ENCODE results near the gene P3H1. TPM values are rescaled to one million over a fixed set of nuclear protein-coding genes. Genes with fewer than 3 reads are reported as not detected.
"Not testable (repeated sequence)": the region's sequence is repeated elsewhere in the genome, so short reads cannot be mapped to it uniquely, and the experiment has no call there.

The P3H1 gene
- total and polyA plus RNA-seq, 7 donors = 2.9 to 8.5 (median 5.7) TPM

GRCh38 chr1:42713293-42713692 lies 53.5 kb downstream of the P3H1 start:
- DNase-seq (no peak), ATAC-seq (no peak)
- H3K36me3 ChIP-seq (ENCODE audit: insufficient read depth in 1 of 2, low read depth in 1 of 2) = peaks cover 6 to 19% of the 10 kb centered on the region in 2 donors
- no peak overlapping the region for H3K27ac ChIP-seq
- no peak overlapping the region for H3K4me3 ChIP-seq
- H3K9me3 ChIP-seq = peaks cover 18% of the 10 kb centered on the region
- no peaks in the 10 kb centered on the region for H3K27me3 ChIP-seq (ENCODE audit: insufficient read depth in 3 of 3, low read length in 2 of 3)
- no peak for TF ChIP-seq CTCF (IDR thresholded peaks at IDR 0.05)
- intact Hi-C loops (cut with DNase I) = no loop called here
- H3K4me1 ChIP-seq = no peaks in the 10 kb centered on the region

- DNase-seq; ATAC-seq; intact Hi-C loops (cut with DNase I); H3K4me3 ChIP-seq; H3K4me1 ChIP-seq; H3K27me3 ChIP-seq (ENCODE audit: insufficient read depth in 3 of 3, low read length in 2 of 3); H3K27ac ChIP-seq: not testable (repeated sequence)
- peaks cover 6 to 19% of the 10 kb centered on the region in 2 donors for H3K36me3 ChIP-seq (ENCODE audit: insufficient read depth in 1 of 2, low read depth in 1 of 2)
- H3K9me3 ChIP-seq = peaks cover 18% of the 10 kb centered on the region
- 98 to 100% (median 100%) methylated on average over 3 of the region's 3 CpGs for WGBS, 3 donors
These were observed 54.0 kb downstream of the P3H1 start for GRCh38 chr1:42712808-42713207.

- 95 to 96% (median 96%) methylated on average over 7 of the region's 7 CpGs for WGBS, 3 donors
- no peaks in the 10 kb centered on the region for H3K4me1 ChIP-seq
- no peak for DNase-seq
- no peaks in the 10 kb centered on the region for H3K9me3 ChIP-seq
- H3K27me3 ChIP-seq (ENCODE audit: insufficient read depth in 3 of 3, low read length in 2 of 3) = no peaks in the 10 kb centered on the region
- ATAC-seq = no peak
- H3K36me3 ChIP-seq (ENCODE audit: insufficient read depth in 1 of 2, low read depth in 1 of 2) = peaks cover 15 to 87% of the 10 kb centered on the region in 2 donors
- intact Hi-C loops (cut with DNase I) = no loop called here
- TF ChIP-seq CTCF (IDR thresholded peaks at IDR 0.05) = no peak
- H3K27ac ChIP-seq = no peak overlapping the region
- no peak overlapping the region for H3K4me3 ChIP-seq
These were observed 62.9 kb downstream of the P3H1 start for GRCh38 chr1:42703888-42704464.

- Histone ChIP-seq H3K9me3 (no peaks in the 10 kb centered on the region), H3K27ac (no peak overlapping the region), H3K4me3 (no peak overlapping the region), H3K27me3 (ENCODE audit: insufficient read depth in 3 of 3, low read length in 2 of 3) (no peaks in the 10 kb centered on the region), H3K36me3 (ENCODE audit: insufficient read depth in 1 of 2, low read depth in 1 of 2) (peaks cover 27 to 100% of the 10 kb centered on the region in 2 donors), H3K4me1 (no peaks in the 10 kb centered on the region)
- intact Hi-C loops (cut with DNase I) = no loop called here
- ATAC-seq (no peak), DNase-seq (no peak)
- TF ChIP-seq CTCF (IDR thresholded peaks at IDR 0.05) = no peak
These were observed 66.8 kb downstream of the P3H1 start for GRCh38 chr1:42700006-42700405.

GRCh38 chr1:42698081-42698813 lies 68.6 kb downstream of the P3H1 start:
- intact Hi-C loops (cut with DNase I) = no loop called here
- 94 to 97% (median 96%) methylated on average over 4 of the region's 4 CpGs for WGBS, 3 donors
- ATAC-seq (no peak), DNase-seq (no peak)
- TF ChIP-seq CTCF (IDR thresholded peaks at IDR 0.05) = no peak
- peaks cover 27 to 94% of the 10 kb centered on the region in 2 donors for H3K36me3 ChIP-seq (ENCODE audit: insufficient read depth in 1 of 2, low read depth in 1 of 2)
- no peaks in the 10 kb centered on the region for H3K27me3 ChIP-seq (ENCODE audit: insufficient read depth in 3 of 3, low read length in 2 of 3)
- peaks cover 6% of the 10 kb centered on the region for H3K4me1 ChIP-seq
- H3K27ac ChIP-seq = no peak overlapping the region
- no peak overlapping the region for H3K4me3 ChIP-seq
- no peaks in the 10 kb centered on the region for H3K9me3 ChIP-seq

Other genes with a start within 250 kb of the P3H1 start
- gene PPIH, start 108.6 kb downstream of the P3H1 start, total RNA-seq = 10 to 100 TPM in 3 of 4 donors, 1 to 10 TPM in 1; 9.9 to 14.4 (median 10.8) TPM
- gene PPIH, start 108.6 kb downstream of the P3H1 start, polyA plus RNA-seq = 10 to 100 TPM; 12.1 to 22.9 (median 15.1) TPM
- 1,000 to 10,000 TPM in 1 of 4 donors, 100 to 1,000 TPM in 3; 878 to 1,236 (median 911) TPM for gene YBX1, start 84.6 kb downstream of the P3H1 start, total RNA-seq
- gene YBX1, start 84.6 kb downstream of the P3H1 start, polyA plus RNA-seq = 1,000 to 10,000 TPM; 1,131 to 1,545 (median 1,272) TPM
- not detected for gene CLDN19, start 26.8 kb downstream of the P3H1 start, total RNA-seq
- under 1 TPM; 0.03 to 0.34 (median 0.14) TPM for gene CLDN19, start 26.8 kb downstream of the P3H1 start, polyA plus RNA-seq
- gene C1orf50, start 221 bp upstream of the P3H1 start, total RNA-seq = 10 to 100 TPM in 1 of 4 donors, 1 to 10 TPM in 3; 7.5 to 10.2 (median 8.7) TPM
- gene C1orf50, start 221 bp upstream of the P3H1 start, polyA plus RNA-seq = 1 to 10 TPM; 2.5 to 6.2 (median 4.2) TPM
- gene TMEM269, start 18.0 kb upstream of the P3H1 start, total RNA-seq = under 1 TPM; 0.15 to 0.89 (median 0.30) TPM
- under 1 TPM; 0.05 to 0.07 (median 0.06) TPM for gene TMEM269, start 18.0 kb upstream of the P3H1 start, polyA plus RNA-seq
- gene ERMAP, start 50.1 kb upstream of the P3H1 start, total RNA-seq = 1 to 10 TPM; 1.8 to 3.7 (median 2.6) TPM
- 1 to 10 TPM; 1.4 to 2.0 (median 1.9) TPM for gene ERMAP, start 50.1 kb upstream of the P3H1 start, polyA plus RNA-seq
- 10 to 100 TPM; 11.7 to 18.4 (median 16.9) TPM for gene SVBP, start 50.4 kb upstream of the P3H1 start, total RNA-seq
- 10 to 100 TPM; 20.5 to 58.2 (median 27.2) TPM for gene SVBP, start 50.4 kb upstream of the P3H1 start, polyA plus RNA-seq
- gene ZNF691, start 79.6 kb upstream of the P3H1 start, total RNA-seq = 1 to 10 TPM; 4.8 to 8.0 (median 6.4) TPM
- 10 to 100 TPM in 1 of 3 donors, 1 to 10 TPM in 2; 6.7 to 10.8 (median 7.4) TPM for gene ZNF691, start 79.6 kb upstream of the P3H1 start, polyA plus RNA-seq
- gene SLC2A1, start 191.8 kb upstream of the P3H1 start, total RNA-seq = 1 to 10 TPM; 1.1 to 3.8 (median 2.0) TPM
- 1 to 10 TPM; 1.2 to 3.3 (median 2.5) TPM for gene SLC2A1, start 191.8 kb upstream of the P3H1 start, polyA plus RNA-seq

Measured in psoas muscle (tissue), 8 donors.